Body of pancreas (tissue), 4 donors: Measurements from ENCODE around the gene TTF2.
A peak's percentile ranks its signal among the peaks of the same experiment; 100 is the strongest.

ENCODE experiments used
- POLR2A ChIP-seq, 3 donors: fragments of 450-650 bp; IDR thresholded peaks; one replicate each; pipeline ENCODE4 v1.6.1; 2016; ENCODE audit warnings: antibody characterized with exemption in 3 of 3, mild to moderate bottlenecking in 2 of 3
- TF ChIP-seq, protein P1 (sequence below), 7 experiments: fragments of 450-650 bp in 4 of 7; fragments of 200-600 bp in 3 of 7; sonication (generic) in 3 of 7; IDR thresholded peaks; one replicate each; pipeline ENCODE4 v1.5.1; 2016 to 2019; ENCODE audit warnings: antibody characterized with exemption in 7 of 7

DNA sequence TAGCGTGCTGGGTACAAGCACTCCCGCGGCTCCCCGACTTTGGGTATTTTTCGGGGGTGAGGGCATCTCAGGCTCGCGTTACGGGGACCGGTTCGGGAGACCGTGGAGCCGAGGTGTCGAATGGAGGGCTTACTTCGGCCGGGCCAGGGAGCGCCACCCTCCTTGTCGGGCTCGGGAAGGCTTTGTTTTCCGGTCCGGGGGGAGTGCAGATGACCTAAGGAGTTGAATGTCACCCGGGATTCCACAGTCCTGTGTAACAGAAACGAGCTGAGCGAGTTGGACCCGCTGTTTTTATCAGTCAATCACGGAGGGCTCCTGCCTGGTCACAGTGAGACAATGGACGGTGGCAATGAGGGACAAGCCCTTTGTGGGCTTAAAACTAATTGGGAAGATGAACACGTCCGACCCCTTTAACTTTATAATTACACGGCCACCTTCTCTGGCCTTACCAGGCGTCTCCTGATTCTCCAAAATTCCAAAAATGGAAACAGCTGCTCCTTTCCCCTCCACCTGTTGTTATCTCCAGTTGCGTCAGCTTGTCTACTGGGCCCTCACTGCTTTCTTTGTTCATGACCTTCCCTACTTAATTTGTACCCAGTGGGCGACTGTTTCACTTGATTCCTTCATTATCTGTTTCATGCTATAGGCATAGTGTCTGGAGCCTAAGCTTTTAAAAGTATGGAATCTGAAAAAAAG is 62.4 kb downstream of the TTF2 start:
- TF ChIP-seq, protein P1, sequence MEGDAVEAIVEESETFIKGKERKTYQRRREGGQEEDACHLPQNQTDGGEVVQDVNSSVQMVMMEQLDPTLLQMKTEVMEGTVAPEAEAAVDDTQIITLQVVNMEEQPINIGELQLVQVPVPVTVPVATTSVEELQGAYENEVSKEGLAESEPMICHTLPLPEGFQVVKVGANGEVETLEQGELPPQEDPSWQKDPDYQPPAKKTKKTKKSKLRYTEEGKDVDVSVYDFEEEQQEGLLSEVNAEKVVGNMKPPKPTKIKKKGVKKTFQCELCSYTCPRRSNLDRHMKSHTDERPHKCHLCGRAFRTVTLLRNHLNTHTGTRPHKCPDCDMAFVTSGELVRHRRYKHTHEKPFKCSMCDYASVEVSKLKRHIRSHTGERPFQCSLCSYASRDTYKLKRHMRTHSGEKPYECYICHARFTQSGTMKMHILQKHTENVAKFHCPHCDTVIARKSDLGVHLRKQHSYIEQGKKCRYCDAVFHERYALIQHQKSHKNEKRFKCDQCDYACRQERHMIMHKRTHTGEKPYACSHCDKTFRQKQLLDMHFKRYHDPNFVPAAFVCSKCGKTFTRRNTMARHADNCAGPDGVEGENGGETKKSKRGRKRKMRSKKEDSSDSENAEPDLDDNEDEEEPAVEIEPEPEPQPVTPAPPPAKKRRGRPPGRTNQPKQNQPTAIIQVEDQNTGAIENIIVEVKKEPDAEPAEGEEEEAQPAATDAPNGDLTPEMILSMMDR (IDR thresholded peaks at IDR 0.05), result peak in 1 of 7 experiments; percentile 2
- TF ChIP-seq POLR2A (IDR thresholded peaks at IDR 0.05), result no peak
